ENCODE data around the gene TNFRSF8. TPM values are rescaled to one million over a fixed set of nuclear protein-coding genes. Genes with fewer than 3 reads are reported as not detected.
A peak's percentile ranks its signal among the peaks of the same experiment; 100 is the strongest.
"Not testable (repeated sequence)": the region's sequence is repeated elsewhere in the genome, so short reads cannot be mapped to it uniquely, and the experiment has no call there.

The TNFRSF8 gene
- total and polyA plus RNA-seq, 2 of the 4 experiments (the other 2 are of a cell fraction): under 0.01 to 0.31 TPM

- H3K9me3 ChIP-seq (ENCODE audit: control insufficient read depth, insufficient read depth, low read length): no peaks in the 10 kb centered on the region
- H3K9ac ChIP-seq (ENCODE audit: low read depth, low read length): no peak overlapping the region
- no peaks in the 10 kb centered on the region for H3K79me1 ChIP-seq (ENCODE audit: low read depth in 1 of 2, low read length in 2 of 2)
- BruUV-seq (replicated peaks): no TSS peak
- H2AK5ac ChIP-seq (ENCODE audit: low read depth, low read length): no peak overlapping the region
- no peak overlapping the region for H2AFZ ChIP-seq (replicated peaks; ENCODE audit: low read length, poor library complexity)
- H3K4ac ChIP-seq (ENCODE audit: low read depth, low read length): no peak overlapping the region
- DNase-seq (peak; percentile 56), ATAC-seq (ENCODE audit: low read depth) (peak; percentile 40; the same call in 1 of the 2 replicates)
- H3K18ac ChIP-seq (ENCODE audit: low read depth, low read length): no peak overlapping the region
- no peak overlapping the region for H2BK20ac ChIP-seq (ENCODE audit: low read depth, low read length)
- in situ Hi-C loops (cut with MboI; ENCODE audit: low sequenced_read_pairs) (no loop called here), intact Hi-C loops (cut with micrococcal nuclease) (no loop called here), dilution Hi-C loops (cut with HindIII; ENCODE audit: low sequenced_read_pairs, unreplicated experiment) (no loop called here)
- no peak overlapping the region for H4K8ac ChIP-seq (ENCODE audit: low read depth in 2 of 2, low read length in 2 of 2)
- no peaks in the 10 kb centered on the region for H3K9me1 ChIP-seq (ENCODE audit: insufficient read depth, low read length)
- H2BK120ac ChIP-seq (ENCODE audit: low read depth, low read length): no peak overlapping the region
- peaks cover 13% of the 10 kb centered on the region for H3K27me3 ChIP-seq (ENCODE audit: control insufficient read depth, insufficient read depth, low read length)
- peaks cover 5% of the 10 kb centered on the region for H3K4me1 ChIP-seq (ENCODE audit: control insufficient read depth, insufficient read depth, low read length)
- H3K23ac ChIP-seq (ENCODE audit: low read depth, low read length): no peak overlapping the region
- H2BK5ac ChIP-seq (ENCODE audit: low read depth, low read length, poor library complexity, severe bottlenecking): no peak overlapping the region
- no peaks in the 10 kb centered on the region for H3K36me3 ChIP-seq (ENCODE audit: control insufficient read depth, insufficient read depth, low read length)
- H3K14ac ChIP-seq (replicated peaks; ENCODE audit: low read depth, low read length): no peak overlapping the region
- H2BK15ac ChIP-seq (ENCODE audit: low read depth, low read length): no peak overlapping the region
- no peak overlapping the region for H3K56ac ChIP-seq (ENCODE audit: extremely low read depth, insufficient read depth, low read length)
- H4K91ac ChIP-seq (ENCODE audit: insufficient read depth, low read depth, low read length): no peak overlapping the region
- ChIA-PET POLR2A (ENCODE audit: unreplicated experiment) (interaction anchor here (0.5 to 0.7 kb wide), 3 partner anchors 36 to 1029 kb away, joined by 5 to 12 read pairs (median 5); no protein-coding TSS in a partner anchor), CTCF (no interaction called here)
- no peaks in the 10 kb centered on the region for H4K20me1 ChIP-seq (ENCODE audit: insufficient read depth, low read length)
- WGBS, 2 experiments (ENCODE audit: extremely low coverage in 2 of 2, insufficient read length in 1 of 2): no CpG with 5 or more reads among the region's 6 CpGs
- TF ChIP-seq CHD1 (IDR thresholded peaks at IDR 0.05; ENCODE audit: low read depth, low read length) (no peak), RCOR1 (IDR thresholded peaks at IDR 0.05; ENCODE audit: insufficient replicate concordance, low read length) (no peak)
- no peak overlapping the region for H3K4me3 ChIP-seq (ENCODE audit: insufficient read depth, low read depth, low read length)
- no peak overlapping the region for H4K5ac ChIP-seq (ENCODE audit: low read depth, low read length)
- no peak overlapping the region for H2AK9ac ChIP-seq (replicated peaks; ENCODE audit: low read depth, low read length, poor library complexity)
- H3K4me2 ChIP-seq (ENCODE audit: low read depth, low read length): no peak overlapping the region
- H3K27ac ChIP-seq (ENCODE audit: insufficient read depth, low read length): no peak overlapping the region
These were observed 37.0 kb downstream of the TNFRSF8 start for GRCh38 chr1:12100071-12100470.

GRCh38 chr1:12101120-12101519 is 38.0 kb downstream of the TNFRSF8 start:
- DNase-seq; H2AK9ac ChIP-seq (replicated peaks; ENCODE audit: low read depth, low read length, poor library complexity); H3K56ac ChIP-seq (ENCODE audit: extremely low read depth, insufficient read depth, low read length); H3K9me3 ChIP-seq (ENCODE audit: control insufficient read depth, insufficient read depth, low read length); H2BK5ac ChIP-seq (ENCODE audit: low read depth, low read length, poor library complexity, severe bottlenecking); in situ Hi-C loops (cut with MboI; ENCODE audit: low sequenced_read_pairs); intact Hi-C loops (cut with micrococcal nuclease); BruUV-seq (replicated peaks); ATAC-seq (ENCODE audit: low read depth); dilution Hi-C loops (cut with HindIII; ENCODE audit: low sequenced_read_pairs, unreplicated experiment); H2BK120ac ChIP-seq (ENCODE audit: low read depth, low read length); H4K91ac ChIP-seq (ENCODE audit: insufficient read depth, low read depth, low read length); H3K9me1 ChIP-seq (ENCODE audit: insufficient read depth, low read length); H3K36me3 ChIP-seq (ENCODE audit: control insufficient read depth, insufficient read depth, low read length); H2BK20ac ChIP-seq (ENCODE audit: low read depth, low read length); H2AK5ac ChIP-seq (ENCODE audit: low read depth, low read length); H2AFZ ChIP-seq (replicated peaks; ENCODE audit: low read length, poor library complexity); H4K5ac ChIP-seq (ENCODE audit: low read depth, low read length); H3K27ac ChIP-seq (ENCODE audit: insufficient read depth, low read length); H3K4me3 ChIP-seq (ENCODE audit: insufficient read depth, low read depth, low read length); H3K23ac ChIP-seq (ENCODE audit: low read depth, low read length); POLR2A ChIA-PET (ENCODE audit: unreplicated experiment); H4K8ac ChIP-seq (ENCODE audit: low read depth in 2 of 2, low read length in 2 of 2); H3K14ac ChIP-seq (replicated peaks; ENCODE audit: low read depth, low read length); H3K4me2 ChIP-seq (ENCODE audit: low read depth, low read length); H2BK15ac ChIP-seq (ENCODE audit: low read depth, low read length); H3K18ac ChIP-seq (ENCODE audit: low read depth, low read length); CTCF ChIA-PET; H3K9ac ChIP-seq (ENCODE audit: low read depth, low read length); H4K20me1 ChIP-seq (ENCODE audit: insufficient read depth, low read length); H3K79me1 ChIP-seq (ENCODE audit: low read depth in 1 of 2, low read length in 2 of 2); H3K4ac ChIP-seq (ENCODE audit: low read depth, low read length); H3K4me1 ChIP-seq (ENCODE audit: control insufficient read depth, insufficient read depth, low read length): not testable (repeated sequence)
- H3K27me3 ChIP-seq (ENCODE audit: control insufficient read depth, insufficient read depth, low read length): peaks cover 19% of the 10 kb centered on the region
- no CpG with 5 or more reads among the region's 3 CpGs for WGBS, 2 experiments (ENCODE audit: extremely low coverage in 2 of 2, insufficient read length in 1 of 2)

Data from IMR-90 (cell line).